Measurements from ENCODE around the gene TTC34. TPM values are rescaled to one million over a fixed set of nuclear protein-coding genes. Genes with fewer than 3 reads are reported as not detected.

The TTC34 gene
- total RNA-seq, 2 experiments from 2014 or later: 2.7 to 2.8 TPM

DNA sequence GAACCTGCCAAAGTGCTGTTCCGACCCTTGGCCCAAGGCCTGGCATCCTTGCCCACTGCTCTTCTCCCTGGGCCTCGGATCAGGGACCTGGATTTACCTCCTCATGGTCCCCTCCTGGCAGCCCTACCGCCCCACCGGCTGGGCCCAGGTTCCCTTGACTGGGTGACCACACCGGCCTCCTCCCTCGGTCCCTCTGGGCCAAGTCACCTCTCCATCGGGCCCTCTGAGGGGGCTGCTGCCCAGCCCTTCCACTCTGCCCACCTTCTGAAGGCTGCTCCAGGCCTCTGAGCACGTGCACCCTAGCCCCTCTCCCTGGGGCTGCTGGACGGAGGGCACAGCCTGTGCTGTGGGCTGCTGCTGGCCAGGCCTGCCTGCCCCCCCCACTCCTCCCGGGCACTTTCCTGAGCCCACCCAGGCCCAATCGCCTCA lies 159.3 kb downstream of the TTC34 start:
- Mint-ChIP-seq H3K27ac (peak overlapping the region; percentile 90), H3K4me1 (peaks cover 7% of the 10 kb centered on the region), H3K9me3 (peaks cover 6% of the 10 kb centered on the region), H3K4me3 (peak overlapping the region; percentile 95), H3K36me3 (peaks cover 2% of the 10 kb centered on the region), H3K27me3 (peaks cover 6% of the 10 kb centered on the region)
- ATAC-seq (ENCODE audit: low read depth) (no peak), DNase-seq (no peak)
- POLR2A ChIA-PET: interaction anchor here (2.8 kb wide), 1 partner anchor 86 kb away, joined by 13 read pairs; the partner anchor contains the start of gene TNFRSF14

DNA sequence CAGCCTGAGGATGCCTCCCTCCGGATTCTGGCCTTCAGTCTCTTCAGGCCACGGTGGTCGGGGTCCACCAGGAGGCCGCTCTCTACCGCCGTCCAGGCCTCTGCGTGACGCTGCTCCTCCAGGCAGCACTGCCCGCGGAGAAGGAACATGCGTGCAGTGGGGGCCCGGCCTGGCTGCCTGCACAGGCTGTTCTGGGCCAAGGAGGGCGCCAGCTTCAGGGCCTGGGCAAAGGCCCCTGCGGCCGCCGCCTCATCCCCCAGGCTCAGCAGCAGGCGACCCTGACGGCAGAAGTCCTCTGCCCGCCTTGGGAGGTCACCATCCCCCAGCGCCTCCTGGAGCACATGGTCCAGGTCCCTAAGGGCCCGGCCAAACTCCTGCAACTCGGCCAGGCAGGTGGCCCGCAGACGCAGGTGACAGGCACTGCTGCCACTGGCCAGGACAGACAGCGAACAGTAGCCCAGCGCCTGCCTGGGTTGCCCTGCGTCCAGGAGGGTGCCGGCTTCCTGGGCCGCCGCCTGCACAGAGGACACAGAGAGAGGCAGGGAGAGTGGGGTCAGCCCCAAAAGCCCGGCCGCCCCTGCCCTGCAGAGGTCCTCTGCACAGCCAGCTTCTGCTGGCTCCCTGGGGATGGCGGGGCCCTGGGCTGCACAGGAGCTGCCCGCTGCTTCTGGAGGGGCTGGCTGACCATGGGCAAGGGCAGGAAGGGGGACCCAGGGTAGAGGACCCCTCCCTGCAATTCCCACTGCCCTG lies 159.9 kb downstream of the TTC34 start:
- H3K9me3 Mint-ChIP-seq: peaks cover 7% of the 10 kb centered on the region
- H3K4me3 Mint-ChIP-seq: peak overlapping the region; percentile 22
- peak overlapping the region; percentile 90 for H3K27ac Mint-ChIP-seq
- peaks cover 4% of the 10 kb centered on the region for H3K36me3 Mint-ChIP-seq
- POLR2A ChIA-PET: interaction anchor here (1.9 kb wide), 1 partner anchor 86 kb away, joined by 10 read pairs; the partner anchor contains the start of gene TNFRSF14
- H3K27me3 Mint-ChIP-seq: peaks cover 3% of the 10 kb centered on the region
- no peak for ATAC-seq (ENCODE audit: low read depth)
- peaks cover 8% of the 10 kb centered on the region for H3K4me1 Mint-ChIP-seq
- no peak for DNase-seq

- no peak overlapping the region for H3K27ac Mint-ChIP-seq
- peaks cover 13% of the 10 kb centered on the region for H3K9me3 Mint-ChIP-seq
- H3K4me1 Mint-ChIP-seq: peaks cover 8% of the 10 kb centered on the region
- H3K4me3 Mint-ChIP-seq: no peak overlapping the region
- POLR2A ChIA-PET: interaction anchor here (1.9 kb wide), 1 partner anchor 85 kb away, joined by 10 read pairs; the partner anchor contains the start of gene TNFRSF14
- H3K36me3 Mint-ChIP-seq: peaks cover 4% of the 10 kb centered on the region
- H3K27me3 Mint-ChIP-seq: peaks cover 3% of the 10 kb centered on the region
- DNase-seq (no peak), ATAC-seq (ENCODE audit: low read depth) (no peak)
Measured at GRCh38 chr1:2640626-2641025, 160.9 kb downstream of the TTC34 start.

DNA sequence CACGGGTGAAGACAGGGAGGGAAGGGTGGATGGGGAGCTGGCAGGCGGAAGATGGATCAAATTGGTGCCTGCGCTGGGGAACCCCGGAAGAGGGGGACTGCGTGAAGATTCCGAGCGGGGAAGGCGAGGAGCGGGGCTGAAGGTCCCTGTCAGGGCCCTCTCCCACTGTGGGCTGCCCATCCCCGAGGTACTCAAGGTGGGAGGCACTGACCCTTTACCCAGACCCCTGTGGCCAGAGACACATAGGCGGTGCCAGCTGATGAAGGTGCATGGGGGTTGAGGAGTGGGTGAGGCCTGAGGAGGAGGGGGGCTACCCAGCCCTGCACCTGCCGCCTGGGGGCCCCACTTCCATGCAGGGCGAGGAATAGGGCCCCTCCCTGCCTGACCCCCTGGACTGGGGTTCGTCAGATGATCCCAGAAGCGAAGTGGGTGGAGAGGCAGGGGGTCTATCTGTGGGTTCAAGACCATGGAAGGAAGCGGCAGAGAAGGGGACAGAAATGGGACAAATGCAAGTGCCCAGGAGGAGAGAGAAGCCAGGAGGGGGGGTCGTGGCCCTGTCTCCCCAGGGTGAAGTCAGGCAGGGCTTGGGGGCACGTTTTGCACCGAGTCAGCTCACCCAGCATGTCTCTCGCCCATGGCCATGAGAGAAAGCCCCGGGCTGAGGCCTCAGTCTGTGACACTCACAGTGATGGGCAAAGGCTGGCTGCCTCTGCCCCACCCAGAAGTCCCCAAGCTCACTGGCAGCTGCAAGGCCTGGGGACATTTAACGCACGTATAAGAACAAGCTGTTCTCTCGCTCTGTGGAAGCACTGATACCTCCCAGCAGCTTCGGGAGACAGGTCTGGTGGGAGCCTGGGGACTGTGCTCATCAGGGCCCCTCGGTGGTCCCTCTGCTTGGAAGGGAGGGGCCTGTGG lies 161.6 kb downstream of the TTC34 start:
- Mint-ChIP-seq H3K4me3 (no peak overlapping the region), H3K4me1 (peaks cover 8% of the 10 kb centered on the region), H3K27me3 (peaks cover 3% of the 10 kb centered on the region), H3K27ac (no peak overlapping the region), H3K36me3 (peaks cover 4% of the 10 kb centered on the region), H3K9me3 (peaks cover 13% of the 10 kb centered on the region)
- ATAC-seq (ENCODE audit: low read depth): no peak
- POLR2A ChIA-PET: interaction anchor here (1.9 kb wide), 1 partner anchor 84 kb away, joined by 10 read pairs; the partner anchor contains the start of gene TNFRSF14
- no peak for DNase-seq

- H3K9me3 Mint-ChIP-seq: peaks cover 13% of the 10 kb centered on the region
- POLR2A ChIA-PET: interaction anchor here (1.9 kb wide), 1 partner anchor 84 kb away, joined by 10 read pairs; the partner anchor contains the start of gene TNFRSF14
- DNase-seq (no peak), ATAC-seq (ENCODE audit: low read depth) (no peak)
- H3K4me1 Mint-ChIP-seq: peaks cover 8% of the 10 kb centered on the region
- no peak overlapping the region for H3K27ac Mint-ChIP-seq
- peaks cover 4% of the 10 kb centered on the region for H3K36me3 Mint-ChIP-seq
- peaks cover 3% of the 10 kb centered on the region for H3K27me3 Mint-ChIP-seq
- H3K4me3 Mint-ChIP-seq: no peak overlapping the region
Measured at GRCh38 chr1:2639203-2639602, 162.3 kb downstream of the TTC34 start.

GRCh38 chr1:2638466-2639115 lies 162.9 kb downstream of the TTC34 start:
- Mint-ChIP-seq H3K27ac (no peak overlapping the region), H3K4me3 (no peak overlapping the region), H3K36me3 (peaks cover 4% of the 10 kb centered on the region), H3K27me3 (peaks cover 3% of the 10 kb centered on the region), H3K4me1 (peaks cover 4% of the 10 kb centered on the region), H3K9me3 (peaks cover 13% of the 10 kb centered on the region)
- no peak for ATAC-seq (ENCODE audit: low read depth)
- POLR2A ChIA-PET: interaction anchor here (0.9 kb wide), 1 partner anchor 54 kb away, joined by 3 read pairs; no protein-coding TSS in a partner anchor
- no peak for DNase-seq

- H3K36me3 Mint-ChIP-seq: peaks cover 4% of the 10 kb centered on the region
- H3K4me3 Mint-ChIP-seq: no peak overlapping the region
- no peak overlapping the region for H3K27ac Mint-ChIP-seq
- peaks cover 13% of the 10 kb centered on the region for H3K9me3 Mint-ChIP-seq
- ATAC-seq (ENCODE audit: low read depth) (no peak), DNase-seq (no peak)
- H3K4me1 Mint-ChIP-seq: peaks cover 3% of the 10 kb centered on the region
- POLR2A ChIA-PET: interaction anchor here (1.5 kb wide), 1 partner anchor 82 kb away, joined by 3 read pairs; the partner anchor contains the start of gene TNFRSF14
- peaks cover 3% of the 10 kb centered on the region for H3K27me3 Mint-ChIP-seq
Measured at GRCh38 chr1:2637442-2638145, 163.9 kb downstream of the TTC34 start.

DNA sequence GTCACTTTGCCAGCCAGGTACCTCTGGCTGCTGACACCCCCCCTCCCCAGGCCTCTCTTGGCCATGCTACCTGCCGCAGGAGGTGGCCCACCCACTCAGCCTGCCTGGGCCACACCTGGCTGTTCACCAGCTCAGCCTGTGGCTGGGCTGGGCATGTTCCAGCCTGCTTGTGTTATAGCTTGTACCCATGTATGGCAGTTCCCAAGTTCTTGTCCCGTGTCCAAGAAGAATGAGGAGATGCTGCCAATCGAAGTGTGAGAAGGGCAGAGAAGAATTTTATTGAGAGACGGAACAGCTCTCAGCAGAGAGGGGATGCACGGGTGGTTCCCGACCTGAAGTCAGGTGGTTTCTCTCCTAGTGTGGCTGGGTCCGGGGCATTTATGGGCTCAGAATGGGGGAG lies 164.8 kb downstream of the TTC34 start:
- DNase-seq (peak; percentile 26), ATAC-seq (ENCODE audit: low read depth) (no peak)
- Mint-ChIP-seq H3K4me3 (no peak overlapping the region), H3K27me3 (peaks cover 5% of the 10 kb centered on the region), H3K4me1 (peaks cover 1% of the 10 kb centered on the region), H3K36me3 (peaks cover 4% of the 10 kb centered on the region), H3K9me3 (peaks cover 13% of the 10 kb centered on the region), H3K27ac (no peak overlapping the region)
- POLR2A ChIA-PET: interaction anchor here (1.5 to 1.9 kb wide), 2 partner anchors 51 to 81 kb away, joined by 3 to 4 read pairs; partner anchors contain the start of gene TNFRSF14

- peaks cover 9% of the 10 kb centered on the region for H3K27me3 Mint-ChIP-seq
- no peak overlapping the region for H3K4me3 Mint-ChIP-seq
- H3K27ac Mint-ChIP-seq: no peak overlapping the region
- POLR2A ChIA-PET: interaction anchor here (1.9 kb wide), 1 partner anchor 50 kb away, joined by 4 read pairs; no protein-coding TSS in a partner anchor
- H3K9me3 Mint-ChIP-seq: peaks cover 16% of the 10 kb centered on the region
- H3K36me3 Mint-ChIP-seq: peaks cover 6% of the 10 kb centered on the region
- DNase-seq: no peak
- H3K4me1 Mint-ChIP-seq: peaks cover 2% of the 10 kb centered on the region
- ATAC-seq (ENCODE audit: low read depth): no peak
Measured at GRCh38 chr1:2635361-2636010, 166.0 kb downstream of the TTC34 start.

GRCh38 chr1:2633936-2634491 lies 167.5 kb downstream of the TTC34 start:
- POLR2A ChIA-PET: no interaction called here
- no peak overlapping the region for H3K4me3 Mint-ChIP-seq

GRCh38 chr1:2633366-2633935 lies 168.0 kb downstream of the TTC34 start:
- no peak overlapping the region for H3K4me3 Mint-ChIP-seq
- H3K36me3 Mint-ChIP-seq: peaks cover 6% of the 10 kb centered on the region
- H3K27me3 Mint-ChIP-seq: peaks cover 18% of the 10 kb centered on the region
- peaks cover 2% of the 10 kb centered on the region for H3K4me1 Mint-ChIP-seq
- H3K9me3 Mint-ChIP-seq: peaks cover 22% of the 10 kb centered on the region
- DNase-seq (no peak), ATAC-seq (ENCODE audit: low read depth) (no peak)
- POLR2A ChIA-PET: no interaction called here
- no peak overlapping the region for H3K27ac Mint-ChIP-seq

More at GRCh38 chr1:2633936-2634491, 167.5 kb downstream of the TTC34 start:
- ATAC-seq (ENCODE audit: low read depth) (no peak), DNase-seq (no peak)
- peaks cover 18% of the 10 kb centered on the region for H3K27me3 Mint-ChIP-seq
- no peak overlapping the region for H3K27ac Mint-ChIP-seq
- H3K36me3 Mint-ChIP-seq: peaks cover 6% of the 10 kb centered on the region
- peaks cover 22% of the 10 kb centered on the region for H3K9me3 Mint-ChIP-seq
- peaks cover 2% of the 10 kb centered on the region for H3K4me1 Mint-ChIP-seq

All from activated naive CD8-positive, alpha-beta T cell treated with anti-CD3 and anti-CD28 coated beads, Interleukin-2, amount 10 ng/mL, durations not matched to agents 7 days and 5 days (primary cell).